Heart left ventricle (tissue), 13 donors: Measurements from ENCODE around the gene SLC4A3.

ENCODE experiments used
- POLR2A ChIP-seq, 2 donors: fragments of 450-650 bp; IDR thresholded peaks; one replicate each; pipeline ENCODE4 v1.6.1; 2017; ENCODE audit warnings: antibody characterized with exemption in 2 of 2, mild to moderate bottlenecking in 2 of 2, moderate library complexity in 2 of 2
- TF ChIP-seq, protein P1 (sequence below), 12 donors: fragments of 200-600 bp; sonication (generic) in 4 of 12; IDR thresholded peaks; one replicate each; pipeline versions ENCODE4 v1.5.0 to v1.8.0; 2018 to 2022; ENCODE audit warnings: antibody characterized with exemption in 12 of 12, mild to moderate bottlenecking in 5 of 12
- donor health status: ischemic (EF 13 %, LVEDD 7.1; RV severe dilation, severe dysfunction).
- donor health status: DM: no; HTN: yes; CAD: no.
- donor health status: DM: no; HTN: no; CAD: no.
- donor health status: ischemic (EF 25% LVEDD 6.9; RV normal size, moderate dysfunction).
- donor health status: ischemic (EF 25% LVEDD 5.7; RV mildly dilated, moderate dysfunction).
- donor health status: ischemic (EF 35%, LVEDD 5.7; RV mildly dilated, moderate dysfunction).
- donor health status: nonischemic (EF 11% LVEDD 7.7; RV severe dilation, severe dysfunction).
- donor health status: DM: yes; HTN: yes; CAD: no.
- donor health status: PGD.
- donor health status: ischemic (EF 29% LVEDD 5.4; RV normal size, mild dysfunction).
- donor health status: nonischemic (EF 23%, LVEDD 6.1; RV moderate dilation, normal function).

DNA sequence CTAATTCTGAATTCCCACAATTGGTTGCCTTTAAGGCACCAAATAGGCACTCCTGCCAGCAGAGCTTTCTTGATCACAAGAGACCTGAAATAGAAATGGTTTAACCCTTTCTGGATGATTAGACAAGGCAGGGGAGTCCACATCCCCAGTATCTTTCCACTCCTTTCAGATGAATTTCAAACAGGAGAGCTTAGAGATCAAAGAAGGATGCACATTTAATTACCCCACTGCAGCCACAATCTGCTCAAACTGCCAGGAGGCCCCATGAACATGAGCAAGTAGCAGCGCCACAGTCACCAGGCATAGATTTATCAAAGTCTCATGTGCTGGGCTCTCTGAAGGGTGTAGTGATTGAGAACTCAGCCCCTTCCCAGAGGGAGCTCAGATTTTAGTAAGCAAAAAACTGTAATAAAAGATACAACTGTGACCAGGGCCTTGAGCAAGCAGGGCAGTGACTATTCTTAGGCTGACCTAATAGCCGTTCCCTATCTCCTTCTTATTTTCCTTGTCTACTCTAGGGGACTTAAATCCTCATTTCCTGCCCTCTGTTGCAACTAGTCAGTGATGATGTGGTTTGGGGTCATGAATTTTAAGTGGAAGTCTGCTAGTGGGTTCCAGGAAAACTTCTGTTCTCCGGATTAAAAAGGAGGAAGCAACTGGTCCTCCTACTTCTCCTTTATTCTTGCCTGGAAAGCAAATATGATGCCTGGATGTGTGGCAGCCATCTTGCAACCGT is 53.7 kb downstream of the SLC4A3 start:
- TF ChIP-seq, protein P1, sequence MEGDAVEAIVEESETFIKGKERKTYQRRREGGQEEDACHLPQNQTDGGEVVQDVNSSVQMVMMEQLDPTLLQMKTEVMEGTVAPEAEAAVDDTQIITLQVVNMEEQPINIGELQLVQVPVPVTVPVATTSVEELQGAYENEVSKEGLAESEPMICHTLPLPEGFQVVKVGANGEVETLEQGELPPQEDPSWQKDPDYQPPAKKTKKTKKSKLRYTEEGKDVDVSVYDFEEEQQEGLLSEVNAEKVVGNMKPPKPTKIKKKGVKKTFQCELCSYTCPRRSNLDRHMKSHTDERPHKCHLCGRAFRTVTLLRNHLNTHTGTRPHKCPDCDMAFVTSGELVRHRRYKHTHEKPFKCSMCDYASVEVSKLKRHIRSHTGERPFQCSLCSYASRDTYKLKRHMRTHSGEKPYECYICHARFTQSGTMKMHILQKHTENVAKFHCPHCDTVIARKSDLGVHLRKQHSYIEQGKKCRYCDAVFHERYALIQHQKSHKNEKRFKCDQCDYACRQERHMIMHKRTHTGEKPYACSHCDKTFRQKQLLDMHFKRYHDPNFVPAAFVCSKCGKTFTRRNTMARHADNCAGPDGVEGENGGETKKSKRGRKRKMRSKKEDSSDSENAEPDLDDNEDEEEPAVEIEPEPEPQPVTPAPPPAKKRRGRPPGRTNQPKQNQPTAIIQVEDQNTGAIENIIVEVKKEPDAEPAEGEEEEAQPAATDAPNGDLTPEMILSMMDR (IDR thresholded peaks at IDR 0.05) = no peak
- no peak for TF ChIP-seq POLR2A (IDR thresholded peaks at IDR 0.05)
